ENCODE results near the gene DNM3. TPM values are rescaled to one million over a fixed set of nuclear protein-coding genes. Genes with fewer than 3 reads are reported as not detected.

Gene DNM3
- total and polyA plus RNA-seq, 2 experiments from 2014 or later: 5.2 to 12.2 TPM

DNA sequence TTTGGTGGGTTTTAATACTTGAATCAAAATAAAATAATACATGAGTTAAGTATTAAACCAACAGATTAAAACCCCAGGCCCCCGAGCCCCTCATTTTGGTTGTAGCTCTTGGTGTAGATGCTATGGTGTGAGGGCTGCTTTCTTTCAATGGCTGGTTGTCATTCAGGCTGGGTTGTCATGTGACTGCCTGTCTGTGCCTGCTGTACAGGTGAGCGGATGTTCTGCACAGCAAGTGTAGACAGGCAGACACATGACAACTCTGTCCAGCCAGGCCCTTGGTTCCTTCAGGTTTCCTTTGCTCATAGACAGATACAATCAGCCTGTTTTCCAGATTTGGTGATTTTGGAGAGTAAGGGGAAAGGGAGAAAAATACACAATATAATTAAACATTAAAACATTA lies 297.3 kb downstream of the DNM3 start (continued):
- TF ChIP-seq JUNB (IDR thresholded peaks at IDR 0.05; ENCODE audit: unreplicated experiment): no peak

DNA sequence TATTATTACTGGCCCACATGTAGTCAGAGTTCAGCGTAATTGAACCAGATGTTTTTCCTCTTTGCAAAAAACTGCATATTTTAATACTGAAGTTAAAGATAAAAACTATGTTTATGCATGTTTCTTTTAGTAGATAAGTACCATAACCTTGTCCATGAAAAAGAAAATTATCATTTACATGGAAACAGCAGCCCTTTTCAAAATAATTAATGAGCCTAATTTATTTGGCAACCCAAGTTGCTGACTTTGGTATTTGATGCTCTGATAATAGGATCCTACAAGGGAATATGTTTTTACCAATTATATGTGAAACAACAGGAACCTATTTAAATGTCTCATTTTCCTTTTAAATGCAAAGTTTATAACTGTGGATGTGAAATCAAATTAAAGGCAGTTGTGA lies 297.9 kb downstream of the DNM3 start:
- no peak for ATAC-seq
- TF ChIP-seq NANOG (IDR thresholded peaks at IDR 0.05; ENCODE audit: borderline replicate concordance) (no peak), EZH2 (IDR thresholded peaks at IDR 0.05; ENCODE audit: low read depth, unreplicated experiment) (no peak), CREB1 (CRISPR knock-in tag; IDR thresholded peaks at IDR 0.05; ENCODE audit: low read depth) (no peak), JUNB (IDR thresholded peaks at IDR 0.05; ENCODE audit: unreplicated experiment) (no peak), STAT1 (IDR thresholded peaks at IDR 0.05; ENCODE audit: unreplicated experiment) (no peak), EZH2phosphoT487 (IDR thresholded peaks at IDR 0.05; ENCODE audit: unreplicated experiment) (no peak), POLR2AphosphoS5 (IDR thresholded peaks at IDR 0.05; ENCODE audit: low read depth) (no peak), ZNF331 (CRISPR knock-in tag; IDR thresholded peaks at IDR 0.05; ENCODE audit: low read depth) (no peak)
- TF ChIP-seq, protein P1, sequence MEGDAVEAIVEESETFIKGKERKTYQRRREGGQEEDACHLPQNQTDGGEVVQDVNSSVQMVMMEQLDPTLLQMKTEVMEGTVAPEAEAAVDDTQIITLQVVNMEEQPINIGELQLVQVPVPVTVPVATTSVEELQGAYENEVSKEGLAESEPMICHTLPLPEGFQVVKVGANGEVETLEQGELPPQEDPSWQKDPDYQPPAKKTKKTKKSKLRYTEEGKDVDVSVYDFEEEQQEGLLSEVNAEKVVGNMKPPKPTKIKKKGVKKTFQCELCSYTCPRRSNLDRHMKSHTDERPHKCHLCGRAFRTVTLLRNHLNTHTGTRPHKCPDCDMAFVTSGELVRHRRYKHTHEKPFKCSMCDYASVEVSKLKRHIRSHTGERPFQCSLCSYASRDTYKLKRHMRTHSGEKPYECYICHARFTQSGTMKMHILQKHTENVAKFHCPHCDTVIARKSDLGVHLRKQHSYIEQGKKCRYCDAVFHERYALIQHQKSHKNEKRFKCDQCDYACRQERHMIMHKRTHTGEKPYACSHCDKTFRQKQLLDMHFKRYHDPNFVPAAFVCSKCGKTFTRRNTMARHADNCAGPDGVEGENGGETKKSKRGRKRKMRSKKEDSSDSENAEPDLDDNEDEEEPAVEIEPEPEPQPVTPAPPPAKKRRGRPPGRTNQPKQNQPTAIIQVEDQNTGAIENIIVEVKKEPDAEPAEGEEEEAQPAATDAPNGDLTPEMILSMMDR (conservative IDR thresholded peaks at IDR 0.05; ENCODE audit: low read depth in 2 of 2): no peak
- Histone ChIP-seq H3K4me2 (no peak overlapping the region), H3K9me2 (ENCODE audit: insufficient read depth) (no peaks in the 10 kb centered on the region), H3K4me1 (ENCODE audit: insufficient read depth) (peaks cover 30% of the 10 kb centered on the region), H3K4me3 (no peak overlapping the region), H2AFZ (no peak overlapping the region), H3F3A (replicated peaks; ENCODE audit: low read depth) (no peaks in the 10 kb centered on the region), H3K36me3 (ENCODE audit: insufficient read depth) (no peaks in the 10 kb centered on the region), H4K20me1 (replicated peaks; ENCODE audit: insufficient read depth) (no peaks in the 10 kb centered on the region), H3K79me2 (replicated peaks; ENCODE audit: insufficient read depth) (no peaks in the 10 kb centered on the region), H3K27me3 (ENCODE audit: insufficient read depth) (no peaks in the 10 kb centered on the region), H3K27ac (ENCODE audit: low read depth) (no peak overlapping the region)
- H3K9me3 Mint-ChIP-seq: no peaks in the 10 kb centered on the region
- no peak overlapping the region for H3K27ac Mint-ChIP-seq
- H3K4me1 Mint-ChIP-seq: peaks cover 18% of the 10 kb centered on the region
- no peak for DNase-seq (ENCODE audit: low spot score)
- no peaks in the 10 kb centered on the region for H3K27me3 Mint-ChIP-seq (ENCODE audit: insufficient read depth, low read depth, poor library complexity)
- no peak overlapping the region for H3K4me3 Mint-ChIP-seq
- H3K36me3 Mint-ChIP-seq (ENCODE audit: low read depth): no peaks in the 10 kb centered on the region

DNA sequence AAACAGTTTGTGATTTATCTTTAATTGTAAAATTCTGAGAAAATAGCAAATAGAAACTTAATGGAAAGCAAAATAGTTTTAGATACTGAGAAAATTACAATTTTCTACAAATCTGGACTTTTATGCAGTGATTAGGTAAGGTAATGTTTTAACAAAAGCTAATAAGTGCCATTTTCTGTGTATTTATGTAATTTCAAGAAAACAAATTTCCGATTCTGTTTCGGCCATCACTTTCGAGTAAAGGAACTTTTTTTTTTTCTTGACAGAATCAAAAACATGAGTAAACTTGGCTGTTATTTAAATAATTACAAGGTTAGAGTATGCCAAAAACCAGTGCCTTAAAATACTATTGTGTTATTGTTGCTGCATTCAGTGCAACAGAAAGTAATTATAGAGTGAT lies 298.8 kb downstream of the DNM3 start:
- ATAC-seq (no peak), DNase-seq (ENCODE audit: low spot score) (no peak)
- Mint-ChIP-seq H3K27me3 (ENCODE audit: insufficient read depth, low read depth, poor library complexity) (no peaks in the 10 kb centered on the region), H3K27ac (no peak overlapping the region), H3K4me1 (peaks cover 27% of the 10 kb centered on the region), H3K36me3 (ENCODE audit: low read depth) (no peaks in the 10 kb centered on the region), H3K4me3 (no peak overlapping the region), H3K9me3 (no peaks in the 10 kb centered on the region)
- Histone ChIP-seq H3K27me3 (ENCODE audit: insufficient read depth) (no peaks in the 10 kb centered on the region), H3K27ac (ENCODE audit: low read depth) (no peak overlapping the region), H4K20me1 (replicated peaks; ENCODE audit: insufficient read depth) (no peaks in the 10 kb centered on the region), H3K79me2 (replicated peaks; ENCODE audit: insufficient read depth) (no peaks in the 10 kb centered on the region), H2AFZ (no peak overlapping the region), H3K4me1 (ENCODE audit: insufficient read depth) (peaks cover 30% of the 10 kb centered on the region), H3K4me3 (no peak overlapping the region), H3K4me2 (no peak overlapping the region), H3F3A (replicated peaks; ENCODE audit: low read depth) (no peaks in the 10 kb centered on the region), H3K9me2 (ENCODE audit: insufficient read depth) (no peaks in the 10 kb centered on the region), H3K36me3 (ENCODE audit: insufficient read depth) (no peaks in the 10 kb centered on the region)
- TF ChIP-seq, protein P2, sequence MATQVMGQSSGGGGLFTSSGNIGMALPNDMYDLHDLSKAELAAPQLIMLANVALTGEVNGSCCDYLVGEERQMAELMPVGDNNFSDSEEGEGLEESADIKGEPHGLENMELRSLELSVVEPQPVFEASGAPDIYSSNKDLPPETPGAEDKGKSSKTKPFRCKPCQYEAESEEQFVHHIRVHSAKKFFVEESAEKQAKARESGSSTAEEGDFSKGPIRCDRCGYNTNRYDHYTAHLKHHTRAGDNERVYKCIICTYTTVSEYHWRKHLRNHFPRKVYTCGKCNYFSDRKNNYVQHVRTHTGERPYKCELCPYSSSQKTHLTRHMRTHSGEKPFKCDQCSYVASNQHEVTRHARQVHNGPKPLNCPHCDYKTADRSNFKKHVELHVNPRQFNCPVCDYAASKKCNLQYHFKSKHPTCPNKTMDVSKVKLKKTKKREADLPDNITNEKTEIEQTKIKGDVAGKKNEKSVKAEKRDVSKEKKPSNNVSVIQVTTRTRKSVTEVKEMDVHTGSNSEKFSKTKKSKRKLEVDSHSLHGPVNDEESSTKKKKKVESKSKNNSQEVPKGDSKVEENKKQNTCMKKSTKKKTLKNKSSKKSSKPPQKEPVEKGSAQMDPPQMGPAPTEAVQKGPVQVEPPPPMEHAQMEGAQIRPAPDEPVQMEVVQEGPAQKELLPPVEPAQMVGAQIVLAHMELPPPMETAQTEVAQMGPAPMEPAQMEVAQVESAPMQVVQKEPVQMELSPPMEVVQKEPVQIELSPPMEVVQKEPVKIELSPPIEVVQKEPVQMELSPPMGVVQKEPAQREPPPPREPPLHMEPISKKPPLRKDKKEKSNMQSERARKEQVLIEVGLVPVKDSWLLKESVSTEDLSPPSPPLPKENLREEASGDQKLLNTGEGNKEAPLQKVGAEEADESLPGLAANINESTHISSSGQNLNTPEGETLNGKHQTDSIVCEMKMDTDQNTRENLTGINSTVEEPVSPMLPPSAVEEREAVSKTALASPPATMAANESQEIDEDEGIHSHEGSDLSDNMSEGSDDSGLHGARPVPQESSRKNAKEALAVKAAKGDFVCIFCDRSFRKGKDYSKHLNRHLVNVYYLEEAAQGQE (IDR thresholded peaks at IDR 0.05; ENCODE audit: unreplicated experiment): no peak
- TF ChIP-seq CREB1 (CRISPR knock-in tag; IDR thresholded peaks at IDR 0.05; ENCODE audit: low read depth): no peak
